K562 (cell line): ENCODE data around the gene CCDC185. TPM values are rescaled to one million over a fixed set of nuclear protein-coding genes. Genes with fewer than 3 reads are reported as not detected.

ENCODE experiments used
- ATAC-seq: fragments of 200-7000 bp; cut with Tn5 transposase; 3 replicates; pipeline ENCODE4 v1.9.1; 2020; ENCODE audit warnings: moderate library complexity
- BruUV-seq: library from RNA; stranded (reverse); fragments of 400-500 nt; replicated peaks from 2 replicates; lab custom pipeline; 2021; lab: Mats Ljungman, UMichigan
- CTCF ChIA-PET: fragments of 300-600 bp; formaldehyde crosslinking; extraction: SDS; loops from one replicate; lab custom pipeline; 2021; ENCODE audit warnings: low intra/inter-chr PET ratio; lab: Yijun Ruan, JAX
- POLR2A ChIA-PET: fragments of 300-600, 350-650 bp; sonication (Branson Sonifier 250); formaldehyde crosslinking; extraction: SDS; loops from one replicate; lab custom pipeline; 2021; ENCODE audit warnings: antibody characterized with exemption, inconsistent platforms; lab: Yijun Ruan, JAX
- DNase-seq, 4 experiments: peaks; one replicate each; pipeline versions ENCODE4 v3.0.0 to v3.0.0-alpha.2; 2011 to 2018; ENCODE audit warnings: low spot score in 3 of 4, mixed read lengths in 3 of 4; ENCODE audit errors: extremely low read depth in 1 of 4
- FAIRE-seq: peaks from 2 replicates; lab custom pipeline; 2011; peaks lifted over from hg19 to GRCh38; lab: Jason Lieb, UNC
- H2AFZ ChIP-seq: 2 replicates; pipeline ENCODE4 v1.6.0; 2011; ENCODE audit warnings: low read depth, low read length, control low read depth, inconsistent platforms
- H3K27ac ChIP-seq: fragments of 200-600 bp; 3 replicates; pipeline ENCODE4 v1.8.0; 2011; ENCODE audit warnings: low read depth, mild to moderate bottlenecking, control low read depth, inconsistent platforms, low read length, moderate library complexity, mixed read lengths; ENCODE audit errors: extremely low read depth
- H3K27me3 ChIP-seq, 2 experiments: fragments of 300-600 bp in 1 of 2; 2 replicates in 1 of 2; 3 replicates in 1 of 2; pipeline versions ENCODE4 v1.6.0 to v1.8.0; 2011; ENCODE audit warnings: inconsistent platforms in 2 of 2, low read length in 2 of 2, mild to moderate bottlenecking in 1 of 2, mixed read lengths in 1 of 2, moderate library complexity in 1 of 2; ENCODE audit not compliant: control insufficient read depth in 2 of 2, insufficient read depth in 2 of 2
- H3K36me3 ChIP-seq: fragments of 300-600 bp; 3 replicates; pipeline ENCODE4 v1.8.0; 2011; ENCODE audit warnings: mild to moderate bottlenecking, low read length, inconsistent platforms; ENCODE audit not compliant: control insufficient read depth, insufficient read depth
- H3K4me1 ChIP-seq, 2 experiments: fragments of 200-600 bp in 1 of 2; replicated peaks in 1 of 2; 2 replicates in 1 of 2; 3 replicates in 1 of 2; pipeline versions ENCODE4 v1.5.1 to v1.8.0; 2011; ENCODE audit warnings: inconsistent platforms in 2 of 2, low read length in 2 of 2, mild to moderate bottlenecking in 1 of 2, mixed read lengths in 1 of 2, moderate library complexity in 1 of 2; ENCODE audit not compliant: control insufficient read depth in 2 of 2, insufficient read depth in 2 of 2
- H3K4me2 ChIP-seq: 2 replicates; pipeline ENCODE4 v1.6.1; 2011; ENCODE audit warnings: low read length, control low read depth, inconsistent platforms, mixed read lengths; ENCODE audit not compliant: insufficient read depth
- H3K4me3 ChIP-seq: fragments of 200-600 bp; sonication (generic), shearing (Covaris generic); 2 replicates; pipeline ENCODE4 v1.5.1; 2016; ENCODE audit warnings: control low read depth, inconsistent platforms
- H3K79me2 ChIP-seq: fragments of 200-600 bp; 3 replicates; pipeline ENCODE4 v1.8.0; 2011; ENCODE audit warnings: low read length, inconsistent platforms; ENCODE audit not compliant: control insufficient read depth, insufficient read depth
- H3K9ac ChIP-seq, 2 experiments: 2 replicates each; pipeline versions ENCODE4 v1.6.0 to v1.6.1; 2011; ENCODE audit warnings: low read depth in 2 of 2, low read length in 2 of 2, control low read depth in 1 of 2, inconsistent platforms in 1 of 2, mild to moderate bottlenecking in 1 of 2, mixed read lengths in 1 of 2; ENCODE audit not compliant: insufficient read depth in 1 of 2
- H3K9me1 ChIP-seq: one replicate; pipeline ENCODE4 v1.6.0; 2011; ENCODE audit warnings: inconsistent platforms, mild to moderate bottlenecking, low read length, moderate library complexity; ENCODE audit not compliant: control insufficient read depth, insufficient read depth
- H3K9me3 ChIP-seq: replicated peaks from 2 replicates; pipeline ENCODE4 v1.5.1; 2011; ENCODE audit warnings: low read depth, low read length, inconsistent platforms; ENCODE audit not compliant: control insufficient read depth, insufficient read depth
- H4K20me1 ChIP-seq: replicated peaks from 2 replicates; pipeline ENCODE4 v1.6.1; 2011; ENCODE audit warnings: low read length, inconsistent platforms, mixed read lengths; ENCODE audit not compliant: control insufficient read depth, insufficient read depth
- DNMT1 ChIP-seq: fragments of 450-650 bp; IDR thresholded peaks from 2 replicates; pipeline ENCODE4 v1.6.1; 2016; ENCODE audit warnings: antibody characterized with exemption, mild to moderate bottlenecking
- JUND ChIP-seq, 2 experiments: IDR thresholded peaks; 2 replicates in 1 of 2; 3 replicates in 1 of 2; pipeline ENCODE4 v1.6.1; 2011; ENCODE audit warnings: borderline replicate concordance in 2 of 2, low read depth in 2 of 2, low read length in 2 of 2, improper control_type of control experiment in 1 of 2, missing biosample characterization in 1 of 2, missing genetic modification characterization in 1 of 2, missing genetic modification reagents in 1 of 2
- KDM2B ChIP-seq: fragments of 250-450 bp; sonication (Bioruptor Pico); IDR thresholded peaks from 2 replicates; pipeline ENCODE4 v1.8.0; 2021; ENCODE audit warnings: mild to moderate bottlenecking, moderate library complexity
- LEF1 ChIP-seq: fragments of 450-650 bp; IDR thresholded peaks from 2 replicates; pipeline ENCODE4 v1.6.1; 2016; ENCODE audit warnings: mild to moderate bottlenecking
- MCM2 ChIP-seq: fragments of 450-650 bp; IDR thresholded peaks from 2 replicates; pipeline ENCODE4 v1.6.1; 2017; ENCODE audit warnings: low read depth, mild to moderate bottlenecking
- NRF1 ChIP-seq, 2 experiments: fragments of 450-650 bp; IDR thresholded peaks in 1 of 2; conservative IDR thresholded peaks in 1 of 2; 2 replicates each; pipeline ENCODE4 v1.6.1; 2014; ENCODE audit warnings: mild to moderate bottlenecking in 2 of 2
- RB1 ChIP-seq: fragments of 450-650 bp; IDR thresholded peaks from 2 replicates; pipeline ENCODE4 v1.6.1; 2017; ENCODE audit warnings: low read depth, mild to moderate bottlenecking
- RBM22 ChIP-seq: fragments of 200-400 bp; formaldehyde crosslinking; IDR thresholded peaks from 2 replicates; pipeline ENCODE4 v1.6.1; 2018; ENCODE audit warnings: low read length, low read depth; ENCODE audit not compliant: poor library complexity, severe bottlenecking
- SMARCA5 ChIP-seq: fragments of 450-650 bp; IDR thresholded peaks from 2 replicates; pipeline ENCODE4 v1.6.1; 2016
- ZBTB1 ChIP-seq: sonication (generic); formaldehyde crosslinking; IDR thresholded peaks from 2 replicates; pipeline ENCODE4 v1.8.1; 2023; ENCODE audit warnings: missing genetic modification reagents, low read depth, mild to moderate bottlenecking, borderline replicate concordance
- ZNF316 ChIP-seq: fragments of 450-650 bp; IDR thresholded peaks from 2 replicates; pipeline ENCODE4 v1.6.1; 2016
- ZNF324 ChIP-seq: fragments of 250-450 bp; sonication (Bioruptor Pico); IDR thresholded peaks from 2 replicates; pipeline ENCODE4 v1.4.0; 2020; ENCODE audit warnings: mild to moderate bottlenecking
- ZNF444 ChIP-seq: fragments of 250-450 bp; sonication (Bioruptor Pico); IDR thresholded peaks from 2 replicates; pipeline ENCODE4 v1.4.0; 2020; ENCODE audit warnings: mild to moderate bottlenecking, moderate library complexity
- ZNF57 ChIP-seq: fragments of 450-650 bp; formaldehyde crosslinking; IDR thresholded peaks from 2 replicates; pipeline ENCODE4 v1.4.0; 2020; ENCODE audit warnings: mild to moderate bottlenecking, moderate library complexity
- WGBS: fragments of 100-300 bp; shearing (Covaris generic); methylation state at CpG from one replicate; pipeline ENCODE4 v1.1.6; 2016; ENCODE audit warnings: low coverage, mixed read lengths; ENCODE audit not compliant: insufficient coverage; ENCODE audit errors: missing lambda C conversion rate; 5-methylcytosine and 5-hydroxymethylcytosine counted together
- in situ Hi-C: fragments of 300-500 bp; cut with MboI; formaldehyde crosslinking; loops from 4 replicates; pipeline ENCODE4 v1.15.0; 2018; ENCODE audit warnings: inconsistent platforms, mixed read lengths
- intact Hi-C: fragments of 100-400 bp; cut with micrococcal nuclease; formaldehyde crosslinking; loops from 2 replicates; pipeline ENCODE4 v1.14.2; 2022
- polyA plus RNA-seq, 8 experiments: library from polyadenylated mRNA; depleted of rRNA in 4 of 8; stranded (reverse) in 5 of 8; unstranded in 3 of 8; fragments of >200 nt; fragmentation: Nextera tagmentation in 2 of 8; fragmentation: Illumina TruSeq in 1 of 8; extraction: Ambion mirVana in 2 of 8; extraction: Trizol in 1 of 8; gene quantifications; 2 replicates each; pipeline versions ENCODE4 v1.2.1 to v1.2.3, GENCODE V29; 2011 to 2014; ENCODE audit warnings: inconsistent platforms in 1 of 8, missing spikeins in 1 of 8
- total RNA-seq, 7 experiments: library from RNA; depleted of rRNA in 6 of 7; stranded (reverse); fragments of >200 nt in 6 of 7; fragmentation: Illumina TruSeq in 2 of 7; extraction: Trizol in 2 of 7; gene quantifications; 2 replicates each; pipeline versions ENCODE4 v1.2.1 to v1.2.3, GENCODE V29; 2011 to 2021; ENCODE audit warnings: low replicate concordance in 1 of 7
- TF ChIP-seq, protein P1 (sequence below): fragments of 450-650 bp; formaldehyde crosslinking; IDR thresholded peaks from 2 replicates; pipeline ENCODE4 v1.4.0; 2020; ENCODE audit warnings: mild to moderate bottlenecking, moderate library complexity
- TF ChIP-seq, protein P2 (sequence below): fragments of 250-450 bp; sonication (Bioruptor Pico); IDR thresholded peaks from 2 replicates; pipeline ENCODE4 v1.8.0; 2021; ENCODE audit warnings: mild to moderate bottlenecking, moderate library complexity
- TF ChIP-seq, protein P3 (sequence below): sonication (generic); formaldehyde crosslinking; IDR thresholded peaks from 2 replicates; pipeline ENCODE4 v1.5.0; 2020; ENCODE audit warnings: missing genetic modification reagents
- TF ChIP-seq, protein P4 (sequence below): IDR thresholded peaks from 2 replicates; pipeline ENCODE4 v1.6.1; 2016; ENCODE audit warnings: missing genetic modification characterization, missing compliant biosample characterization

Gene CCDC185
- total and polyA plus RNA-seq, 9 of the 15 experiments (the other 6 are each of a cell fraction or from before 2014, with no cell fraction given), result not detected

DNA sequence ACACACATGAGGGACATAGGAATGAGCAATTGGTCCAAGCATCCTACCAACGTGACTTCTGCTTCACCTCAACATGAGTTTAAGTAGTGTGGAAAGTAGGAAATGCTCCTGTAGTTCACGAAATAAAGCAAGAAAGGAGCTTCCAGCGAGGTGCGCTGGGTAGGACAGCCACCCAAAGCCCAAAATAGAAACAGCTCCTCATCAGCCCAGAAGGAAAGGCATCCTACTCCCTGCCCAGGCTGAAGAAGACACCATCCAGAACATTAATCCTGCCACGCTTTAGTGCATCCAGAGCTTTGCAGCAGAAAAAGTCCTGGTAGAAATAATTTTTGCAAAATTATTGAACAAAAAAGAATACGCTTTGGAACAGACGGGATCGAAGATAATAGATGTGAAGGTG lies 25.9 kb downstream of the CCDC185 start (continued):
- TF ChIP-seq LEF1 (no peak), MCM2 (no peak), RB1 (no peak), NRF1 (conservative IDR thresholded peaks at IDR 0.05 in 1 of 2, IDR thresholded peaks at IDR 0.05 in 1 of 2) (no peak), DNMT1 (no peak), SMARCA5 (no peak), ZNF324 (no peak), ZNF444 (CRISPR knock-in tag) (no peak)
- TF ChIP-seq, protein P1, sequence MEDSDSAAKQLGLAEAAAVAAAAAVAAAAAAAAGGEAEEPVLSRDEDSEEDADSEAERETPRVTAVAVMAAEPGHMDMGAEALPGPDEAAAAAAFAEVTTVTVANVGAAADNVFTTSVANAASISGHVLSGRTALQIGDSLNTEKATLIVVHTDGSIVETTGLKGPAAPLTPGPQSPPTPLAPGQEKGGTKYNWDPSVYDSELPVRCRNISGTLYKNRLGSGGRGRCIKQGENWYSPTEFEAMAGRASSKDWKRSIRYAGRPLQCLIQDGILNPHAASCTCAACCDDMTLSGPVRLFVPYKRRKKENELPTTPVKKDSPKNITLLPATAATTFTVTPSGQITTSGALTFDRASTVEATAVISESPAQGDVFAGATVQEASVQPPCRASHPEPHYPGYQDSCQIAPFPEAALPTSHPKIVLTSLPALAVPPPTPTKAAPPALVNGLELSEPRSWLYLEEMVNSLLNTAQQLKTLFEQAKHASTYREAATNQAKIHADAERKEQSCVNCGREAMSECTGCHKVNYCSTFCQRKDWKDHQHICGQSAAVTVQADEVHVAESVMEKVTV (CRISPR knock-in tag), result no peak
- TF ChIP-seq, protein P2, sequence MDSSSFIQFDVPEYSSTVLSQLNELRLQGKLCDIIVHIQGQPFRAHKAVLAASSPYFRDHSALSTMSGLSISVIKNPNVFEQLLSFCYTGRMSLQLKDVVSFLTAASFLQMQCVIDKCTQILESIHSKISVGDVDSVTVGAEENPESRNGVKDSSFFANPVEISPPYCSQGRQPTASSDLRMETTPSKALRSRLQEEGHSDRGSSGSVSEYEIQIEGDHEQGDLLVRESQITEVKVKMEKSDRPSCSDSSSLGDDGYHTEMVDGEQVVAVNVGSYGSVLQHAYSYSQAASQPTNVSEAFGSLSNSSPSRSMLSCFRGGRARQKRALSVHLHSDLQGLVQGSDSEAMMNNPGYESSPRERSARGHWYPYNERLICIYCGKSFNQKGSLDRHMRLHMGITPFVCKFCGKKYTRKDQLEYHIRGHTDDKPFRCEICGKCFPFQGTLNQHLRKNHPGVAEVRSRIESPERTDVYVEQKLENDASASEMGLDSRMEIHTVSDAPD, result no peak

DNA sequence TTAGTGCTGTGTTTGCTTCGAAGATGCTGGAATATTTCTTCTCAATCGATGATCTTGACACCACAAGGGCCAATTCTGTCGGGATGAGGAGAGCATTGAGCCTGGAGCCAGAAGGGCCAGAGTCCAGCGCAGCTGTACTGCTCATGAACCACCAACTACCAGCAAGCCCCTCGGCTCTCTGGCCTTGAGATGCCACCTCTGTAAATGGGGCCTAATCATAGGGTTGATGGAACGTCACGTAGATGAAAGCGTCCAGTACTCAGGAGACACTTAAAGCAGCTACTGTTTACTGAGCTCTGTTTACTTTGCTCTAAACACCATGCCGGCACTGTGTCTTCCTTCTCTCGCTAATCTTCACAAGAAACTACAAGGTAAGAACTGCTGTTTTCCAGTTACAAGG lies 26.3 kb downstream of the CCDC185 start:
- no peaks in the 10 kb centered on the region for H3K4me1 ChIP-seq
- no peaks in the 10 kb centered on the region for H3K9me3 ChIP-seq
- DNase-seq (no peak), FAIRE-seq (no peak), ATAC-seq (no peak)
- POLR2A ChIA-PET, result interaction anchor here (1.2 kb wide), 1 partner anchor 57 kb away, joined by 4 read pairs; no protein-coding TSS in a partner anchor
- no peaks in the 10 kb centered on the region for H3K36me3 ChIP-seq
- H3K79me2 ChIP-seq, result no peaks in the 10 kb centered on the region
- no peaks in the 10 kb centered on the region for H3K9me1 ChIP-seq
- WGBS, result 0% methylated on average over 10 of the region's 10 CpGs
- H3K4me2 ChIP-seq, result no peak overlapping the region
- intact Hi-C loops, result no loop called here
- H3K27ac ChIP-seq, result no peak overlapping the region
- no peak overlapping the region for H3K9ac ChIP-seq
- H3K27me3 ChIP-seq, result peaks cover 2 to 21% of the 10 kb centered on the region in 2 experiments; a peak in 2 of 5 replicates
- no TSS peak for BruUV-seq
- no peaks in the 10 kb centered on the region for H4K20me1 ChIP-seq
- in situ Hi-C loops, result no loop called here
- no peak overlapping the region for H2AFZ ChIP-seq
- CTCF ChIA-PET, result no interaction called here
- H3K4me3 ChIP-seq, result no peak overlapping the region
- TF ChIP-seq KDM2B (no peak), JUND (IDR thresholded peaks at IDR 0.05; ENCODE audit: borderline replicate concordance, low read depth, low read length) (no peak), JUND (tag; IDR thresholded peaks at IDR 0.05; ENCODE audit: borderline replicate concordance, low read depth, low read length) (no peak), RBM22 (no peak), ZNF316 (no peak), ZNF57 (CRISPR knock-in tag) (no peak), ZBTB1 (CRISPR knock-in tag) (no peak)
- TF ChIP-seq, protein P3, sequence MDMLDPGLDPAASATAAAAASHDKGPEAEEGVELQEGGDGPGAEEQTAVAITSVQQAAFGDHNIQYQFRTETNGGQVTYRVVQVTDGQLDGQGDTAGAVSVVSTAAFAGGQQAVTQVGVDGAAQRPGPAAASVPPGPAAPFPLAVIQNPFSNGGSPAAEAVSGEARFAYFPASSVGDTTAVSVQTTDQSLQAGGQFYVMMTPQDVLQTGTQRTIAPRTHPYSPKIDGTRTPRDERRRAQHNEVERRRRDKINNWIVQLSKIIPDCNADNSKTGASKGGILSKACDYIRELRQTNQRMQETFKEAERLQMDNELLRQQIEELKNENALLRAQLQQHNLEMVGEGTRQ (CRISPR knock-in tag), result no peak
- TF ChIP-seq, protein P4, sequence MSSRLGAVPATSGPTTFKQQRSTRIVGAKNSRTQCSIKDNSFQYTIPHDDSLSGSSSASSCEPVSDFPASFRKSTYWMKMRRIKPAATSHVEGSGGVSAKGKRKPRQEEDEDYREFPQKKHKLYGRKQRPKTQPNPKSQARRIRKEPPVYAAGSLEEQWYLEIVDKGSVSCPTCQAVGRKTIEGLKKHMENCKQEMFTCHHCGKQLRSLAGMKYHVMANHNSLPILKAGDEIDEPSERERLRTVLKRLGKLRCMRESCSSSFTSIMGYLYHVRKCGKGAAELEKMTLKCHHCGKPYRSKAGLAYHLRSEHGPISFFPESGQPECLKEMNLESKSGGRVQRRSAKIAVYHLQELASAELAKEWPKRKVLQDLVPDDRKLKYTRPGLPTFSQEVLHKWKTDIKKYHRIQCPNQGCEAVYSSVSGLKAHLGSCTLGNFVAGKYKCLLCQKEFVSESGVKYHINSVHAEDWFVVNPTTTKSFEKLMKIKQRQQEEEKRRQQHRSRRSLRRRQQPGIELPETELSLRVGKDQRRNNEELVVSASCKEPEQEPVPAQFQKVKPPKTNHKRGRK (tag), result no peak
